Stimulated activated CD4-positive, alpha-beta T cell treated with anti-CD3 and anti-CD28 coated beads, Interleukin-15, amount 100 ng/mL, for 48 hours (primary cell): ENCODE data around the gene MTERF4.

Experiments
- DNase-seq, 2 donors: peaks; one replicate each; pipeline ENCODE4 v3.0.0-alpha.2; 2020; ENCODE audit warnings: low read depth in 2 of 2

Gene MTERF4

DNA sequence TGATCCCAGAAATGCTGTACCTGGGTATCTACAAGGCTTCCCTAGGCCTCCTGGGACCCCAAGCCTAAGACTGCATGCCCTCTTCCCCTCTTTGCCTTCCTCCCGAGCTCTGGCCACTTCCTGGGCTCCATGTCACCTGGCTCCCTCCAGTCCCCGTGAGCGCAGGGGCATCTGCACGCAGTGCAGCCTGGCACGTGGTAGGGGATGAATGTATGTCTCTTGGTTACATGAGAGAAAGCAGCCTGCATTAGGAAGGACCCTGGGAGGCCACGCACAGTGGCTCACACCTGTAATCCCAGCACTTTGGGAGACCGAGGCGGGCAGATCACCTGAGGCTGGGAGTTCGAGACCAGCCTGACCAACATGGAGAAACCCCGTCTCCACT is 31.3 kb upstream of the MTERF4 start:
- DNase-seq, result no peak

DNA sequence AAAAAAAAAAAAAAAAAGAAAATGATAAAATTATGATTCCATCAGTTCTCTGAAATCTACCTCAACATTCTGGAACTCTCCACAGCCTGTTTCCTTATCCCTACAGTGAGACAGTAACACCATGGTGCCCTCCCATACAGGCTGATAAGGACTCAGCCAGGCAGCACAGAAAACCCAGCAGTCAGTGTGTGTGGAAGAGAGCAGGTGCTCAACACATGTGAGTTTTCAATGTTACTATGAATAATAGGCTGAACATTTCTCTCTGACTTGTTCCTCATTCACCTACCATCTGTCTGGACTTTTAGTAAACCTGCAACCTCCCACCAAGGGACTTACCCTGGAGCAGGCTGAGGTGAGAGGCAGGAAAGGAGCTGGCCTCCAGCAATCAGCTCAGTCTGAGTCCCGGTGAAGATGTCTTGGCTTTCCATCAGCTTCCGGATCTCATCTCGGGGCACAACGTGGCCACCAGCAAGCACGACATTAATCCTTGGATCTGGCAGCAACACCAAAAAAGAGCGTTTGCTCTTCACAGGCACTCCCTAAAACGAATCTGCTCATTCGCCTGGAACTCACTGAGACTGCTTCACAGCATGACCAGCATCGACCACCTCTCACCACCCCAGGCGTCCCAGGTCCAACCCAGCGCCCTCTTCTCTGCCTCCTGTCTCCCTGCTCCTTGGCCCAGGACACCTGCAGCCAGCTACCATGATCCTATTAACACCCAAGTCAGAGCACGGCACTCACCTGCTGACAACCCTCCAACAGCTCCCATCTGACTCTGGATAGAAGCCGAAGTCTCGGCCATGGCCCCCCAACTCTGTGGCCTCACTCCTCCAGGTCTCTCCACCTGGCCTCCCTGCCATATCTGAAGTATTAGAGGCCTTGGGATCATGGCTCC is 30.7 kb upstream of the MTERF4 start:
- DNase-seq, result no peak

DNA sequence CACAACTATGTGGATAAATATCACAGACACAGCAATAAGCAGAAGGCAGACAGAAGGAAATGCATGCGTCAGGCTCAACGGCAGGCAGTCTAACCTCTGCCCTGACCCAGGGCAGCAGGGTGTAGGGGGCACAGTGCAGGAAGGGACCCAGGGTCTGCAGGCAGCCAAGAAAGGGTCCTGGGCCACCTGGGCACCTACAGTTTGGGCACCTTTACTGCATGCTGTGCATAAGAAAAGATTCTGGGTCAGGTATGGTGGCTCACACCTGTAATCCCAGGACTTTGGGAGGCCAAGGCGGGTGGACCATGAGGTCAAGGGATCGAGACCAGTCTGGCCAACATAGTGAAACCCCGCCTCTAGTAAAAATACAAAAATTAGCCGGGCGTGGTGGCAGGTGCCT is 29.4 kb upstream of the MTERF4 start:
- DNase-seq, result no peak

DNA sequence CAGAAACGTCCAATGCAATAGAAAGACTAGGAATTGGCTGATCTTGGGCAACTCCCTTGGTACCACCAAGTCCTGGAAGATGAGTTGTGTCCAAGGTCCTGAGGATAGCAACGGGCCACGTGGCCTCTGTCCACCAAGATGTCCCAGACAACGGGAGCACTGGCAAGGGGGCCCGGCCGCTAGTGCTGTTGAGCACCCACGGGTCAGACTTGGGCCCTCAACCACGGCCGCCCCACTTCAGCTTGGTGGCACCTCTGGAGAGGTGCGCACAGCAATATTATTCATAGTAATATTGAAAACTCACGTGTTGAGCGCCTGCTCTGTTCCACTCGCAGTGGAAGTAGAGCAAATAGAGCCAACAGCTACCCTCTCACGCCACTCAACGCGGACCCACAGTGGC is 28.2 kb upstream of the MTERF4 start:
- no peak for DNase-seq

DNA sequence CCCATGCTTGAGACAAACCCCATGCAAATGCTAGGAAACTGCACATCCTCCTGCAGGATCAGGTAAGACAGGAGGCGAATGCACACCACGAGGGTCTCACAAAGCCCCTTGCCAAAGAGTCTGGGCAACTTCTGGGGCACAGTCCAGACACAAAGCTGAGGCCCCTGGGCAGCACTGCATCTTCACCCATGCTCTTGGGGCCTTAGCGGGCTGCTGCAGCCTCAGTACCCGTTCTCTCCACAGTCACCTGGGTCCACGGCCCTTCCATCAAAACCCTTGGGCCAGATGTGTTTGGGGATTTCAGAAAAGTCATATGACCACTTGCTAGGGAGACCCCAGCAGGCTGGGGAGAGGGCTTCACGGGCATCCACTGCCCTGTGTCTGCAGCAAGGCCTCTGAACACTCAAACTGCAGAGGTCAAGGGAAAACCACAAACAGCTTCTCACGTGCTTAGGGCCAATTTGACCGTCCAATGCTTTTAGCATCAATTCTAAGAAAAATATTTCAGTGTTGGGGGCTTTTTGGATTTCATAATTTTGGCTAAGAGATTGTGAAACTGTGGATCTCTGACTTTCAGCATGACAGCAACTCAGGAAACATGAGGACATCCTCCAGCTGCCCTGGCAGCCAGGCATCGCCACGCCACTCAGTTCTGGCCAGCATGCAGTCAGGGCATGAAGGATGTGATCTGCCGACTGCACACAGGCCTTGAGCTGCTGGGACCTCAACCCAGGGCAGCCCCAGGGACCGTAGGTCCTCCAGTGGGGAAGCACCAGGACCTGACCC is 27.2 kb upstream of the MTERF4 start:
- no peak for DNase-seq

DNA sequence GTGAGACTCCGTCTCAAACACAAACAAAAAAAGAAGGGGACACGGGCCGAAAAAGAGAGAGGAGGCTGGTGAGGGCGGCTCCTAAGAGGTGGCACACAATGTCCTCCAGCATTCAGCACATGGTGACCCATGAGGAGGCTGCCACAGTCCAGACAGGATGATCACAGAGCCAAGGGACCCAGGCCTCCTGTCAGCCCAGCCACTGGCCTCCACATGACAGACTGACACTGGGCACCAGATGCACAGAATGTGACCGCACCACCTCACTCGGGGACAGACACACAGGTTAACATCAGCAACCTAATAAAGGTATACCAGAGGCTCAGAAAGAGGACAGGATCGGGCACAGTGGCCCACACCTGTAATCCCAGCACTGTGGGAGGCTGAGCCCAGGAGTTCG is 26.2 kb upstream of the MTERF4 start:
- no peak for DNase-seq

DNA sequence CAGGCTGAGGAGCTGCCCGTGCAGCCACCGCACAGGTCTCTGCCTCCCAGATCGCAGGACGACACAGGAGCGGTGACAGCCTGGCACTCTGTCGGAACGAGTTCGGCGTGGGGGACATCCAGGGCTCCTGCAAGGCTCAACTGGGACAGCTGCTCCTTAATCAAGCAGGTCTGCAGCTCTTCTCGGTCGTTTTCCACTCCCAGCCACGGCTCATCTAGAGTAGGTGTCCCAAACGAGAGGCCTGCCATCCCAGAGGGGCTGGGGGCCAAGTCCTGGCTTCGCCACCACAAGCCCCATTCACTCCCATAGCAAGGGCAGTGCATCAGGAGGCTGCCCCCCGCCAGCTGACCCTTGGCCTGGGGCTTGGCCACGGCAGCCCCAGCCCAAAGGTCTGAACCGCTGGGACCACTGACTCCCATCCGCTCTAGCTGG is 24.7 kb upstream of the MTERF4 start:
- DNase-seq, result no peak

DNA sequence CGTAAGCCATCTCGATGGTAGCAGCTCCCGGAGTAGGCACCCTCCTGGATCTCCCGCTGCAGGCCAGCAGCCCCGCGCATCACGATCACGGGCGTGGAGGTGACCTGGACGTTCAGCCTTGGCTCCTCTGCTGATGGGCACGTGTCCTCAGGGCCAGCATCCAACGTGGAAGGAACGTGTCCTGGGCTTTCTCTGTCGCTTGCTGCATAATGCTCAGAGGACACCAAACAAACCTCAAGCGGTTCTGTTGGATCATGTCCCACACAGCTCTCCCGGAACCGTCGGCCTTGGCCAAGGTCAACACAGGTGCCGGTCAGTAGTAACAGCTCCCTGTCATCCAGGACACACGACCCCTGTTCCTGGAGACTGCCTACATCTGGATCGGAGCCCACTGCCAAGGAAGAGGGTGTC is 24.1 kb upstream of the MTERF4 start:
- no peak for DNase-seq

DNA sequence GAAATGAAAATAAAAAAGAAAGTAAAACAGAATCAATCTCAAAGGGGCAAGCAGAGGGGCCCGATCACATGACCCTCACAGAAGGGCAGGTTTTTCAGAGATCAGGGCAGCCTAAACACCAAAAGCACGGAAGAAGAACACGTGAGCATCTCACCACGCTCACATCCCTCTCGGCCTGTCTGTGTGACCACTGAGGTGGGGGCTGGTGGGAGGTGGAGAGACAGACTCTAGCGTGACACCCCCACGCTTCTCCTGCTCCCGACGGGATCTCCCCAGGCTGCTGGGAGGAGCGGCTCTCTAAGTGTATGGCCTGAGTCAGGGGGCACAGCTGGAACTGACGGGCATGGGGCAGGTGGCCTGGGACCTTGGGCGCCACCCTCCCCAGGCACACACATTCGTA is 23.5 kb upstream of the MTERF4 start:
- no peak for DNase-seq

DNA sequence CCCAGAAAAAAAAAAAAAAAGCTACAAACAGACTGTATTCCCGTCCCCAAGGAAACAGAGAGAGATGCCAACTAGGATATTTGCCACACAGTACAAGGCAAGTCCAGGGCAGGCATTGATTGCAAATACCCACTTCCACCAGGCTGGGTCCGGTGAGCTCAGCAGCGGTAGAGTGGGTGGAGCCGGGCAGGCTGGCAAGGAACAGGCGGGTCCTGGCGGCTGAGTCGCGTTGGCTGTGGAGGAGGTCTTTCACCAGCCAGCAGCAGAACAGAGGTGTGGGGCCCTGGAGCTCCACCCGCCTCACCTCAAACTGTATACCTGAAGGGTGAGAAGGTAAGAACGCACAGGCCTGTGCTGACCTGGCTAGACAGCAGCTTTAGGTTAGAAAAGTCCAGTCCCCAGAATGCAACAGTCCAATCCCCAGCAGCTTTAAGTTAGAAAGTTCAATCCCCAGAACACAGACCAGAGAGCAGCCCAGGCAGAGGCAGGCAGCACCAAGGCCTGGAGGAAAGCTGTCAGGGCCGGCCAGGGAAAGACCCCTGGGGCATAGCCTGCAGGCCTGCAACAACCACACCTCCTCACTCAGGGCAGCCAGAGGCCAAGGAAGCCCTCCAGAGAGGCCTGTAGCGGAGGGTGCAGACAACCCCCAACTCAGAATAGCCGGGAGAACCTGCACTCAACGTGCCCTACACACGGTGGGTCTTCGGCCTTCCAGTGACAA is 21.9 kb upstream of the MTERF4 start:
- no peak for DNase-seq

DNA sequence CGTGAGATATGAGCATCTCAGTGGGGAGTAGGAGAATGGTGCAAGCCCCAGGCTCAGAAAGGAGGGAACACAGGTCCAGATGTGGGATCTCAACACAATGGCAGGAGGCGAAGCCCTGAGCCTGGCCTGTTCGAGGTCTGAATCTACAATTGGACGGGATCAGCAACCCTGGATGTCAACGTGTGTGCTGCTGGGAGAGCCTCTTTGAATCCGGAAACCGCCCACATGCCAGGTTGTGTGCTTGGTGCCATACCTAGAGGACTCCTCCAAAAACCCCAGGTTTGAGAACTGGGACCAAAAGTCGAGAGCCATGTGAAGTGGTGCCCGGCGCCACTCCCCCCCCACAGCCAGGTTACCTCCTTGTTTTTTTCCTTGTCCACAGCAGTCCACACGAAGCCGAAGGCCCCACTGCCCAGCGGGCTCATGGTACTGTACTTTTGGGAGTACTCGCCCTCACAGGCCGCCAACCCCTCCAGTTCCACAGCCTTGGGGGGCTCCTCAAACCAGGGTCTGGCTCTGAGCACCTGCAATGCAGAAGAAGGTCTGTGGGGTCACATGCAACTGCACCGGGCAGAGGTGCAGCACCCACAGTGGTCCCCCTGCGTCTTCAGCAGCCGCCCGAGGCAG is 20.4 kb upstream of the MTERF4 start:
- no peak for DNase-seq

DNA sequence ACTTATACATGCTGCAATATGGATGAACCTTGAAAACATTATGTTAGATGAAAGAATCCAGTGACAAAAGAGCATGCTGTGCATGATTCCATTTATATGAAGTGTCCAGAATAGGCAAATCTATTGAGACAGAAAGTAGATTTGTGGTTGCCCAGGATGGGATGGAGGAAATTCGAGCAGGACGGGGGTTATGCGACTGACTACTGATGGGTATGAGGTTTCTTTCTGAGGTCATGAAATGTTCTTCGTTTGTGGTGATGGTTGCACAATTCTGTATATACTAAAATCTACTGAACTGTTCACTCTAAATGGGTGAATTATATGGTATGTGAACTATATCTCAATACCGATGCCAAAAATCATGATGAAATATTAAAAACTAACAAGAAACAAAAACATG is 18.9 kb upstream of the MTERF4 start:
- DNase-seq, result no peak

DNA sequence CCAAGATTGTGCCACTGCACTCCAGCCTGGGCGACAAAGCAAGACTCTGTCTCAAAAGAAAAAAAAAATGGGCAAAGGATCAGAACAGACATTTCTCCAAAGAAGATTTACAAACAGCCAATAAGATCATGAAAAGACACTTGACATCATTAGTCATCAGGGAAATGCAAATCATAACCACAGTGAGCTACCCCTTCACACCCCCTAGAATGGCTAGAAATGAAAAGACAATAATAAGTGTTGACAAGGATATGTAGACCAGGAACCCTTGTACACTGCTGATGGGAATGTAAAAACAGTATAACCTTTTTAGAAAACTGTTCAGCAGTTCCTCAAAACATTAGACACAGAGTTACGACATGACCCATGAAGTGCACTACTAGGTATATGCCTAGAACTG is 18.4 kb upstream of the MTERF4 start:
- DNase-seq, result no peak

DNA sequence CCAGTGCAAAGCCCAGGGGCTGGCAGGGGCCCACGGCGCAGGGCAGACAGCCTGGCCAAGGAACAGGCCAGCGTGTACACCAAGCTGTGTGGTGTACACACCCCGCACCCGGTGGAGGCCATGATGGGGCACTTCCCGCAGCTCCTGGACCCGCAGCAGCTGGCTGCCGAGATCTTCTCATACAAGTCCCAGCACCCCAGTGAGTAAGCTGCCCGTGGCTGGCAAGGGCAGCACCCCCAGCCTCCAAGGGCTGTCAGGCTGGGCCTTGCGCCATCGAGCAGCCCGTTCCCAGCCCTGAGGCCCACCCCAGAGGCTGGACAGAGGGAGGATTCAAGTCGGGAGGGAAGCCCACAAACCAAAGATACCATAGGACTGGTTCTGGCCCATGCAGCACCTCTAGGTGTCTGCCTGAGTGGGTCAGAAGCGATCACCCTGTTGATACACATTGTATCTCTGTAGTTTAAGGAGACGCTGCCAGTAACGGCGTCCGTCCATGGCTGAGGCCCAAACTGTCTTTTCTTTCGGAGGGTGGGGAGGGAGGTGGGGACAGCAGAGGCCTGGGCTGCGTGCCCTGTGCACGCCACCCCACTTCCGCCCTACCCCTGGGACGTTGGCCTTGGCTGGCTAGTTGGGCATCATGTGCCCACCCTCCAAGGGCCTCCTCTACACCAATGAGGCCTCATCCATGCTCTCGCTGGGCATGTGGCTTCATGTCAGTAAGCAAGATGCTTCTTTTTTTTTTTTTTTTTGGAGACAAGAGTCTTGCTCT is 16.8 kb upstream of the MTERF4 start:
- DNase-seq, result no peak

DNA sequence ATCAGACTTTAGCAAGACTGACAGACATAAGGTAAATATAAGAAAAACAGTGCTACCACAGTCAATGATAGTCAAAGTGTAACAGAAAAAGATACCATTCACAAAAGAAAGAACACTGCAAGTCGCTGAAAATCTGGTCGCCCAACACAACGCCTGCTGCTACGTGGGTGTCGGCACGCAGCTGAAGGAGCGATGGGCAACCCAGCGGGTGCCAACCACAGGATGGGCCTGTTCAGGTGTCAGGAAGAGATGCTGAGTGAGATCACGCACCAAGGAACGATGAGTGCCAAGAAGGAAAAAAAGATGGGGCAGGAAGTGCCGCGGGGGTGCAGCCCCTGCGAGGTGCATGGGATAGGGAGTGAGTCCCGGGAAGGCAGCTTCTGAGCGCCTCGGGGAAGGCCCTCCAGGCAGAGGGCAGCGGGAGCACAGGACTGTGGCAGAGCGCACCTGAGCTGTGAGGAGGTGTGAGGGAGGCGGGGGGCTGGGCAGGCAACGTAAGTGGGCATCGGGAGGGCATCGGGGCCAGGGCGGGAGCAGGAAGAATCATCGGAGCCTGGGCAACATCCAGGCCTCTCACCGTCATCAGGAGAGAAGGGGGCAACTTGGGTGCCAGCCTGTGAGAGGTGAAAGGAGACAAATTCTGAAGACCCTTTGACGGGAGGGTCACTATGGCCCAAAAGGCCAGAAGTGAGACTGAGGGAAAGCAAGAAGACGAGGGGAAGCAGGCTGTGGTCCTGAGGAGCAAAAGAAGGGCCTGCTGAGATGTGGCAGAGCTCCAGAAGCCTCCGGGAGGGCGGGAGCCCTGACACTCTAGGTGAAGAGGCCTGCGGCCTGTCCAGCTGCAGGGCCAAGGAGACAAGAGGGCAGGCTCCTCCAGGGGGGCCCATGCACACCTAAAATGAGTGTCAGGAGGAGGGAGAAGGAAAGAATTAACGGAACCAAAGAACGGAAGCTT is 14.8 kb upstream of the MTERF4 start:
- no peak for DNase-seq

DNA sequence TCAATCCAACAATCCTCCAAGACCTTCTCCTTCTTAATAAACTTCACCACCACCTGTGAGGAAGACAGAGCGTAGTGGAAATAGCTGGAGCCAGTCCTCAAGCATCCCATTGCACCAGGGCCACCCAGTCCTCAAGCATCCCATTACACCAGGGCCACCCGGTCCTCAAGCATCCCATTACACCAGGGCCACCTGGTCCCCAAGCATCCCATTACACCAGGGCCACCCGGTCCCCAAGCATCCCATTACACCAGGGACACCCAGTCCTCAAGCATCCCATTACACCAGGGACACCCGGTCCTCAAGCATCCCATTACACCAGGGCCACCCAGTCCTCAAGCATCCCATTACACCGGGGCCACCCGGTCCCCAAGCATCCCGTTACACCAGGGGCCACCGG is 13.3 kb upstream of the MTERF4 start:
- DNase-seq, result no peak

DNA sequence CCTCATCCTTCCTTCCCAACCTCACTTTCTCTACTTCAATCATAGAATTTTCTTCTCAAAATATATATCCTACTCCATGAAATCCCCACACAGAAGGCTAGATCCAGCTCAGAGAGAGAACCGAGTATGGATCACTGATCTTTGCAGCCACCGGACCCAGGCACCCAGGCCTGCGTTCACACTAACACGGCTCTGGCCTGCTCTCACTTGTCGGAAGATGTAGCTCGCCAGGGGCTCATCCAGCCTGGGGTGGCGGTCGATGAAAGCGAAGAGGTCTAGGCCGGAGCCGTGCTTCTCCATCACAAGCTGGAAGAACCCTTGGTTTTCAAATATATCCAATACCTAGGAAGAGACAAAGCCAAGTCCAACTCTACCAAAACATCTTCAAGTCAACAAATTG is 12.7 kb upstream of the MTERF4 start:
- no peak for DNase-seq

DNA sequence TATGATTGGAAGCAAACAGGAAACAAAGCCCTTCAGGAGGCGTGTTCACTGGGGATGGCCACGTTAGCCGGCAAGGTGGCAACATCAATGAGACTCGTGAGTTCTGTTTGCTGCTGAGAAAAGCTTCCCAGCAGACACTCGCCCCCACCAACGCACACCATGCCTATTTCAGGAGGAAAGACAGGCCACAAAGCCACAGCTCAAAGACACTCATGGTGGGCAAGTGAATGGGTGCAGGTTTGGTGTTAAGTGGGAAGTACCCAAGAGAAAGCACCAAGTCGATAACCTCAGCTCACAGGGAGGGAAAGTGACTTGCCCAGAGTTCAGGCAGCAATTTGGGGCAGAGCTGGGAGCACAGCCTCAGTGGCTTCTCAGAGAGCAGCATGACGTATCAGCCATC is 10.5 kb upstream of the MTERF4 start:
- peak; percentile 15 to 41 for DNase-seq

DNA sequence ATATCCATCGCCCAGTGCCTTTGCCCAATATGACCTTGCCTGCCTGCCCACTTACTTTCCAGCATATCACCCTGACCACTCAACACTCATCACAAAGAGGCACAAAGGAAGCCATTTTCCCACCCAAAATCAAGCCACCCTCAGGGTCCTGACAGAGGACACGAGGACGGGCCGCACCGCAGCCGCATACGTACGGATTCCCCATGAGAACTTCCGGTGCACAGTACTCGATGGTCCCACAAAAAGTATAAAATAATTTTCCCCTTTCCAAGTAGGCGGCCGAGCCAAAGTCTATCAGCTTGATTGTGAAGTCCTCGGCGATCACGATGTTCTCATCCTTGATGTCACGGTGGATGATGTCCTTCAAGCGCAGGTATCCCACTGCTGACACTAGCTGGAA is 10.0 kb upstream of the MTERF4 start:
- DNase-seq, result no peak

DNA sequence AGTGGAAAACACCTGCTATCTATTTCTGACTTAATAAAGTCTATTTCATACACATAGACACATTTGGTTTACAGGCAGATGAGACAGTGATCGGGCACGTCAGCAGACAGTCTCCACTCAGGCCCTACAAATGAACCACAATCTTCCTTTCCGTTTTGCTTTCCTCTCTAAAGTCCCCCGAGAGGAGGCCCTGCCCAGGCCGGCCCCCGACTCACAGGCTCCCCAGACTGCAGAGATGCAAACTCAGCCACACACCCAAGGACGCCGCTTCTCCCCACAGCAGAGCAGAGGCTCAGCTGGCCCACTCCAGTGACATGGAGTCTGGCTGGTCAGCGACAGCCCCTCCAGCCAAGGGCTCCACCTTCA is 9.3 kb upstream of the MTERF4 start:
- no peak for DNase-seq
